Loucy (cell line): Measurements from ENCODE around the gene ZNF747.

Source experiments
- EZH2phosphoT487 ChIP-seq: fragments of 200-600 bp; IDR thresholded peaks from 2 replicates; pipeline ENCODE4 v1.6.1; 2018; ENCODE audit warnings: antibody characterized with exemption, mild to moderate bottlenecking, moderate library complexity, borderline replicate concordance
- TF ChIP-seq, protein P1 (sequence below): fragments of 200-600 bp; sonication (generic); conservative IDR thresholded peaks from 2 replicates; pipeline ENCODE4 v1.5.1; 2014; ENCODE audit warnings: mild to moderate bottlenecking, antibody characterized with exemption, low read length

DNA sequence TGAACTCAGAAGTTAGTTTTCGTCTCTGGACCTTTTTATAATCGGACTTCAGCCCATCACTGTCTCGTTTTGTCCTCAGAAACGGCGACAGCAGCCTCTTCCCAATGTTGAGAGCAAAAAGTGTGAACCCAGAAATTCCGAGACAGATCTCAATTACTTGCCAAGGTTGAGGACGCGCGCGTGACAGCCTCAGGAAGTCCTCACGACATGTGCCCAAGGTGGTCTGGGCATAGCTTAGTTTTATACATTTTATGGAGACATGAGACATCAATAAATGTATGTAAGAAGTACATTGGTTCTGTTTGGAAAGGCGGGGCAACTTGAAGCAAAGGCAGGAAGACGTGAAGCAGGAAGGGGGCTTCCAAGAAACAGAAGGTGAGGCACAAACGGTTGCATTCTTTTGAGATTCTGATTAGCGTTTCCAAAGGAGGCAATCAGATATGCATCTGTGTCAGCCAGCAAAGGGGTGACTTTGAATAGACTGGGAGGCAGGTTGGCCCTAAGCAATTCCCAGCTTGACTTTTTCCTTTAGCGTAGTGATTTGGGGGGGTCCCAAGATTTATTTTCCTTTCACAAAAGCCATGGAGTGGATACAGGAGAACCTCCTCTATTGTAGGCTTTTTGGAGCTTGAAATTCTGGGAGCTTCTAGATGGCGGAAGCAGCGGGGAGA, 583 bp upstream of the ZNF747 start:
- TF ChIP-seq, protein P1, sequence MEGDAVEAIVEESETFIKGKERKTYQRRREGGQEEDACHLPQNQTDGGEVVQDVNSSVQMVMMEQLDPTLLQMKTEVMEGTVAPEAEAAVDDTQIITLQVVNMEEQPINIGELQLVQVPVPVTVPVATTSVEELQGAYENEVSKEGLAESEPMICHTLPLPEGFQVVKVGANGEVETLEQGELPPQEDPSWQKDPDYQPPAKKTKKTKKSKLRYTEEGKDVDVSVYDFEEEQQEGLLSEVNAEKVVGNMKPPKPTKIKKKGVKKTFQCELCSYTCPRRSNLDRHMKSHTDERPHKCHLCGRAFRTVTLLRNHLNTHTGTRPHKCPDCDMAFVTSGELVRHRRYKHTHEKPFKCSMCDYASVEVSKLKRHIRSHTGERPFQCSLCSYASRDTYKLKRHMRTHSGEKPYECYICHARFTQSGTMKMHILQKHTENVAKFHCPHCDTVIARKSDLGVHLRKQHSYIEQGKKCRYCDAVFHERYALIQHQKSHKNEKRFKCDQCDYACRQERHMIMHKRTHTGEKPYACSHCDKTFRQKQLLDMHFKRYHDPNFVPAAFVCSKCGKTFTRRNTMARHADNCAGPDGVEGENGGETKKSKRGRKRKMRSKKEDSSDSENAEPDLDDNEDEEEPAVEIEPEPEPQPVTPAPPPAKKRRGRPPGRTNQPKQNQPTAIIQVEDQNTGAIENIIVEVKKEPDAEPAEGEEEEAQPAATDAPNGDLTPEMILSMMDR, result no peak
- TF ChIP-seq EZH2phosphoT487, result no peak
